SK-N-SH (cell line): ENCODE results near the gene FEM1C. TPM values are rescaled to one million over a fixed set of nuclear protein-coding genes. Genes with fewer than 3 reads are reported as not detected.

Experiments
- CTCF ChIA-PET: fragments of 300-600, 350-600 bp; formaldehyde crosslinking; extraction: SDS; loops from one replicate; lab custom pipeline; 2021; lab: Yijun Ruan, JAX
- POLR2A ChIA-PET: fragments of 350-600 bp; sonication (Branson Sonifier 250); formaldehyde crosslinking; extraction: SDS; loops from one replicate; lab custom pipeline; 2020; ENCODE audit warnings: antibody characterized with exemption, inconsistent platforms; lab: Yijun Ruan, JAX
- DNase-seq: peaks from one replicate; pipeline ENCODE4 v3.0.0; 2012
- H2AFZ ChIP-seq: fragments of 200-600 bp; sonication (generic); 2 replicates; pipeline ENCODE4 v1.8.1; 2016; ENCODE audit warnings: antibody characterized with exemption, mild to moderate bottlenecking, low read depth
- H3F3A ChIP-seq: fragments of 200-600 bp; sonication (generic); replicated peaks from 2 replicates; pipeline ENCODE3; 2016; ENCODE audit warnings: antibody characterized with exemption, mild to moderate bottlenecking; ENCODE audit not compliant: insufficient read depth
- H3K27ac ChIP-seq, 2 experiments: fragments of 200-500 bp in 1 of 2; fragments of 200-600 bp in 1 of 2; sonication (Bioruptor generic) in 1 of 2; sonication (generic), shearing (Covaris generic) in 1 of 2; 2 replicates each; pipeline versions ENCODE4 v1.5.1 to v1.6.1; 2014 to 2016; ENCODE audit warnings: low read depth in 2 of 2, inconsistent platforms in 1 of 2, low read length in 1 of 2, mild to moderate bottlenecking in 1 of 2, mixed read lengths in 1 of 2
- H3K27me3 ChIP-seq: fragments of 200-600 bp; sonication (generic), shearing (Covaris generic); 2 replicates; pipeline ENCODE4 v1.6.1; 2016; ENCODE audit warnings: mixed run types; ENCODE audit not compliant: insufficient read depth
- H3K36me3 ChIP-seq, 2 experiments: fragments of 200-500 bp in 1 of 2; fragments of 200-600 bp in 1 of 2; sonication (Bioruptor generic) in 1 of 2; sonication (generic) in 1 of 2; replicated peaks in 1 of 2; 2 replicates each; pipeline versions ENCODE3 to v1.5.1; 2014 to 2016; ENCODE audit warnings: low read length in 1 of 2, mild to moderate bottlenecking in 1 of 2; ENCODE audit not compliant: insufficient read depth in 2 of 2, control insufficient read depth in 1 of 2
- H3K4me1 ChIP-seq, 2 experiments: fragments of 200-500 bp in 1 of 2; fragments of 200-600 bp in 1 of 2; sonication (Bioruptor generic) in 1 of 2; sonication (generic), shearing (Covaris generic) in 1 of 2; 2 replicates each; pipeline versions ENCODE4 v1.5.1 to v1.6.1; 2014 to 2016; ENCODE audit warnings: low read depth in 1 of 2, low read length in 1 of 2, mixed run types in 1 of 2; ENCODE audit not compliant: insufficient read depth in 2 of 2, control insufficient read depth in 1 of 2
- H3K4me2 ChIP-seq: fragments of 200-600 bp; sonication (generic), shearing (Covaris generic); 2 replicates; pipeline ENCODE4 v1.6.1; 2017; ENCODE audit warnings: mixed run types
- H3K4me3 ChIP-seq, 2 experiments: fragments of 200-500 bp in 1 of 2; fragments of 200-600 bp in 1 of 2; sonication (Bioruptor generic) in 1 of 2; sonication (generic), shearing (Covaris generic) in 1 of 2; 2 replicates each; pipeline versions ENCODE4 v1.5.1 to v1.8.1; 2014 to 2016; ENCODE audit warnings: low read depth in 2 of 2, inconsistent platforms in 1 of 2, low read length in 1 of 2, mild to moderate bottlenecking in 1 of 2, mixed read lengths in 1 of 2, moderate library complexity in 1 of 2
- H3K79me2 ChIP-seq: fragments of 200-600 bp; sonication (generic); 2 replicates; pipeline ENCODE4 v1.8.1; 2017; ENCODE audit warnings: mild to moderate bottlenecking; ENCODE audit not compliant: insufficient read depth
- H3K9ac ChIP-seq: fragments of 200-600 bp; sonication (generic); 2 replicates; pipeline ENCODE4 v1.6.1; 2017; ENCODE audit warnings: mixed run types
- H3K9me2 ChIP-seq: fragments of 200-600 bp; sonication (generic); 2 replicates; pipeline ENCODE4 v1.6.1; 2017; ENCODE audit warnings: mixed run types
- H3K9me3 ChIP-seq: fragments of 200-600 bp; sonication (generic); 2 replicates; pipeline ENCODE4 v1.6.1; 2017; ENCODE audit warnings: mixed run types, mild to moderate bottlenecking, moderate library complexity
- H4K20me1 ChIP-seq: fragments of 200-600 bp; sonication (generic); 2 replicates; pipeline ENCODE4 v1.6.1; 2017; ENCODE audit warnings: mild to moderate bottlenecking, mixed run types; ENCODE audit not compliant: insufficient read depth
- CHD2 ChIP-seq: fragments of 150-350 bp; IDR thresholded peaks from 2 replicates; pipeline ENCODE4 v1.6.1; 2018; ENCODE audit warnings: low read length; ENCODE audit not compliant: partially characterized antibody
- CTCF ChIP-seq: fragments of 200-600 bp; sonication (generic); IDR thresholded peaks from 2 replicates; pipeline ENCODE4 v1.6.1; 2017; ENCODE audit warnings: antibody characterized with exemption, mild to moderate bottlenecking, moderate library complexity
- ELF1 ChIP-seq: IDR thresholded peaks from 2 replicates; pipeline ENCODE4 v1.4.0; 2012
- EP300 ChIP-seq, 2 experiments: IDR thresholded peaks; 2 replicates each; pipeline versions ENCODE4 v1.4.0 to v1.6.1; 2012; ENCODE audit warnings: borderline replicate concordance in 1 of 2, low read depth in 1 of 2, low read length in 1 of 2
- FOXJ3 ChIP-seq: sonication (generic); formaldehyde crosslinking; IDR thresholded peaks from 2 replicates; pipeline ENCODE4 v1.5.1; 2020; ENCODE audit warnings: mild to moderate bottlenecking, missing genetic modification reagents
- FOXM1 ChIP-seq: IDR thresholded peaks from 2 replicates; pipeline ENCODE4 v1.4.0; 2012; ENCODE audit warnings: low read depth, mild to moderate bottlenecking
- JUND ChIP-seq: IDR thresholded peaks from 2 replicates; pipeline ENCODE4 v1.4.0; 2012
- SMC3 ChIP-seq: IDR thresholded peaks from 2 replicates; pipeline ENCODE4 v1.6.1; 2012; ENCODE audit warnings: low read depth, low read length, improper control_type of control experiment
- TCF12 ChIP-seq: IDR thresholded peaks from 2 replicates; pipeline ENCODE4 v1.4.0; 2012
- ZBTB33 ChIP-seq: IDR thresholded peaks from 2 replicates; pipeline ENCODE4 v1.4.0; 2012; ENCODE audit warnings: low read depth, borderline replicate concordance
- WGBS: methylation state at CpG from one replicate; pipeline ENCODE4 v1.1.6; 2017; ENCODE audit warnings: low lambda C conversion rate; 5-methylcytosine and 5-hydroxymethylcytosine counted together
- polyA plus RNA-seq, 3 experiments: library from polyadenylated mRNA; depleted of rRNA; stranded (reverse); fragments of >200 nt; gene quantifications; 2 replicates each; pipeline ENCODE4 v1.2.3, GENCODE V29; 2012
- TF ChIP-seq, protein P1 (sequence below): IDR thresholded peaks from 2 replicates; pipeline ENCODE4 v1.6.1; 2012; ENCODE audit warnings: mild to moderate bottlenecking, low read depth, low read length, moderate library complexity
- TF ChIP-seq, protein P2 (sequence below): IDR thresholded peaks from 2 replicates; pipeline ENCODE4 v1.4.0; 2012; ENCODE audit warnings: low read depth
- TF ChIP-seq, protein P3 (sequence below): fragments of 150-350 bp; IDR thresholded peaks from 2 replicates; pipeline ENCODE4 v1.6.1; 2016; ENCODE audit warnings: mild to moderate bottlenecking, low read depth, low read length
- TF ChIP-seq, protein P4 (sequence below): IDR thresholded peaks from 2 replicates; pipeline ENCODE4 v1.4.0; 2012; ENCODE audit warnings: low read depth, borderline replicate concordance

FEM1C gene
- polyA plus RNA-seq, 1 of the 3 experiments (the other 2 are of a cell fraction): 2.8 TPM

GRCh38 chr5:115573133-115573532 lies 28.6 kb upstream of the FEM1C start (continued):
- TF ChIP-seq, protein P1, sequence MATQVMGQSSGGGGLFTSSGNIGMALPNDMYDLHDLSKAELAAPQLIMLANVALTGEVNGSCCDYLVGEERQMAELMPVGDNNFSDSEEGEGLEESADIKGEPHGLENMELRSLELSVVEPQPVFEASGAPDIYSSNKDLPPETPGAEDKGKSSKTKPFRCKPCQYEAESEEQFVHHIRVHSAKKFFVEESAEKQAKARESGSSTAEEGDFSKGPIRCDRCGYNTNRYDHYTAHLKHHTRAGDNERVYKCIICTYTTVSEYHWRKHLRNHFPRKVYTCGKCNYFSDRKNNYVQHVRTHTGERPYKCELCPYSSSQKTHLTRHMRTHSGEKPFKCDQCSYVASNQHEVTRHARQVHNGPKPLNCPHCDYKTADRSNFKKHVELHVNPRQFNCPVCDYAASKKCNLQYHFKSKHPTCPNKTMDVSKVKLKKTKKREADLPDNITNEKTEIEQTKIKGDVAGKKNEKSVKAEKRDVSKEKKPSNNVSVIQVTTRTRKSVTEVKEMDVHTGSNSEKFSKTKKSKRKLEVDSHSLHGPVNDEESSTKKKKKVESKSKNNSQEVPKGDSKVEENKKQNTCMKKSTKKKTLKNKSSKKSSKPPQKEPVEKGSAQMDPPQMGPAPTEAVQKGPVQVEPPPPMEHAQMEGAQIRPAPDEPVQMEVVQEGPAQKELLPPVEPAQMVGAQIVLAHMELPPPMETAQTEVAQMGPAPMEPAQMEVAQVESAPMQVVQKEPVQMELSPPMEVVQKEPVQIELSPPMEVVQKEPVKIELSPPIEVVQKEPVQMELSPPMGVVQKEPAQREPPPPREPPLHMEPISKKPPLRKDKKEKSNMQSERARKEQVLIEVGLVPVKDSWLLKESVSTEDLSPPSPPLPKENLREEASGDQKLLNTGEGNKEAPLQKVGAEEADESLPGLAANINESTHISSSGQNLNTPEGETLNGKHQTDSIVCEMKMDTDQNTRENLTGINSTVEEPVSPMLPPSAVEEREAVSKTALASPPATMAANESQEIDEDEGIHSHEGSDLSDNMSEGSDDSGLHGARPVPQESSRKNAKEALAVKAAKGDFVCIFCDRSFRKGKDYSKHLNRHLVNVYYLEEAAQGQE: no peak
- no peak for TF ChIP-seq ZBTB33
- TF ChIP-seq CHD2: no peak
- TF ChIP-seq ELF1: no peak
- TF ChIP-seq FOXM1: no peak

- ChIA-PET POLR2A (no interaction called here), CTCF (interaction anchor here (3.4 kb wide), 1 partner anchor 262 kb away, joined by 26 read pairs; no protein-coding TSS in a partner anchor)
- Histone ChIP-seq H4K20me1 (no peaks in the 10 kb centered on the region), H3K79me2 (no peaks in the 10 kb centered on the region), H3K4me1 (peaks cover 0 to 10% of the 10 kb centered on the region in 2 experiments; a peak in 1 of 4 replicates), H3K4me3 (no peak overlapping the region), H3K9me3 (no peaks in the 10 kb centered on the region), H2AFZ (no peak overlapping the region), H3K27ac (no peak overlapping the region), H3K4me2 (no peak overlapping the region), H3K9me2 (no peaks in the 10 kb centered on the region), H3F3A (peaks cover 14% of the 10 kb centered on the region), H3K9ac (no peak overlapping the region), H3K27me3 (no peaks in the 10 kb centered on the region), H3K36me3 (no peaks in the 10 kb centered on the region)
- no peak for DNase-seq
- 91% methylated on average over 5 of the region's 5 CpGs for WGBS
- no peak for TF ChIP-seq CTCF
- no peak for TF ChIP-seq JUND
- TF ChIP-seq TCF12: no peak
- no peak for TF ChIP-seq CHD2
- no peak for TF ChIP-seq FOXJ3 (CRISPR knock-in tag)
- TF ChIP-seq, protein P2, sequence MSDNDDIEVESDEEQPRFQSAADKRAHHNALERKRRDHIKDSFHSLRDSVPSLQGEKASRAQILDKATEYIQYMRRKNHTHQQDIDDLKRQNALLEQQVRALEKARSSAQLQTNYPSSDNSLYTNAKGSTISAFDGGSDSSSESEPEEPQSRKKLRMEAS: no peak
- no peak for TF ChIP-seq SMC3
- TF ChIP-seq, protein P3, sequence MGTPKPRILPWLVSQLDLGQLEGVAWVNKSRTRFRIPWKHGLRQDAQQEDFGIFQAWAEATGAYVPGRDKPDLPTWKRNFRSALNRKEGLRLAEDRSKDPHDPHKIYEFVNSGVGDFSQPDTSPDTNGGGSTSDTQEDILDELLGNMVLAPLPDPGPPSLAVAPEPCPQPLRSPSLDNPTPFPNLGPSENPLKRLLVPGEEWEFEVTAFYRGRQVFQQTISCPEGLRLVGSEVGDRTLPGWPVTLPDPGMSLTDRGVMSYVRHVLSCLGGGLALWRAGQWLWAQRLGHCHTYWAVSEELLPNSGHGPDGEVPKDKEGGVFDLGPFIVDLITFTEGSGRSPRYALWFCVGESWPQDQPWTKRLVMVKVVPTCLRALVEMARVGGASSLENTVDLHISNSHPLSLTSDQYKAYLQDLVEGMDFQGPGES: no peak
- no peak for TF ChIP-seq EP300 (IDR thresholded peaks at IDR 0.05; ENCODE audit: borderline replicate concordance in 1 of 2, low read depth in 1 of 2, low read length in 1 of 2)
- TF ChIP-seq, protein P1: no peak
- TF ChIP-seq, protein P4, sequence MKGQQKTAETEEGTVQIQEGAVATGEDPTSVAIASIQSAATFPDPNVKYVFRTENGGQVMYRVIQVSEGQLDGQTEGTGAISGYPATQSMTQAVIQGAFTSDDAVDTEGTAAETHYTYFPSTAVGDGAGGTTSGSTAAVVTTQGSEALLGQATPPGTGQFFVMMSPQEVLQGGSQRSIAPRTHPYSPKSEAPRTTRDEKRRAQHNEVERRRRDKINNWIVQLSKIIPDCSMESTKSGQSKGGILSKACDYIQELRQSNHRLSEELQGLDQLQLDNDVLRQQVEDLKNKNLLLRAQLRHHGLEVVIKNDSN: no peak
- TF ChIP-seq ZBTB33: no peak
Observed at GRCh38 chr5:115571441-115571878, 26.9 kb upstream of the FEM1C start.
